HG03575 (cell line): ENCODE results near the gene TBC1D3H.
"Not testable (repeated sequence)": the region's sequence is repeated elsewhere in the genome, so short reads cannot be mapped to it uniquely, and the experiment has no call there.

Experiments
- ATAC-seq: cut with Tn5 transposase; IDR thresholded peaks from one replicate; pipeline ENCODE4 v1.9.1; 2021; ENCODE audit not compliant: unreplicated experiment, insufficient number of reproducible peaks, low FRiP score; ENCODE audit errors: extremely low read depth

The TBC1D3H gene

GRCh38 chr17:36388385-36389245, at the start of gene TBC1D3H:
Gene TBC1D3H (minus strand): TSS chr17:36388435. CDS start chr17:36386895, 1,540 bp downstream.
- not testable (repeated sequence) for ATAC-seq

GRCh38 chr17:36428891-36429290, 40.7 kb upstream of the TBC1D3H start:
- not testable (repeated sequence) for ATAC-seq

- not testable (repeated sequence) for ATAC-seq
These were observed 27.1 kb upstream of the TBC1D3H start for GRCh38 chr17:36415180-36415941.

DNA sequence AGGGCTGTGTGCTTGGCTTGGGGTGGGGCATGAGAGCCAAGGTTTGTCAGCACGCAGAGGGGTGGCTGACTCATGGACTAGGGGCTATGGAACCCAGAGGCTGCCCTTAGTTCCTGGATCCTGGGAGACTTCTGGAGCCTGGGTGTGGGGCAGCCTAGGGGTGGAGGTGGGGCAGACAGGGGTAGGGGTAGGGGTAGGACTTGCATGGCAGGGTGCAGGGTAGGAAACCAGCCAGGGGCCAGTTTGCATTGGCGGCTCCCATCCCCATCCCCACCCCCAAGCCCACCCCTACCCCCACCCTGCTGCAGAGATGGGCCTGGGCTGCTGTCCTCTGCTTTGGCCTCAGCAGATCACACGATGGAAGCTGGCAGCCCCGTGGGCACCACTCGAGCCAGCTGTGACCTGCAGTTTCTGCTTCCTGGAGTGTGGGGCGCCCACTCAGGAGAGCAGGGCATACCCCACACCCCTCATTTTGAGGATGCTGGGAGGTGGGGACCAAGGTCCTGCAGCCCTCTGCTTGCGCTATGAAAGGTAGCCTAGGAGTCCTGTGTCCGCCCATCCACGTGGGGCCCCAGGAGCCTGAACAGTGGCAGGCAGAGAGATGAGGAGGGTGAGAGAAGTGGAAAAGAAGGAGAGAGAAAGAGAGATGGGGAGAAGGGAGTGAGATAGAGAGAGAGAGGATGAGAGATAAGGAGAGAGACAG, 2.9 kb upstream of the TBC1D3H start:
- not testable (repeated sequence) for ATAC-seq

DNA sequence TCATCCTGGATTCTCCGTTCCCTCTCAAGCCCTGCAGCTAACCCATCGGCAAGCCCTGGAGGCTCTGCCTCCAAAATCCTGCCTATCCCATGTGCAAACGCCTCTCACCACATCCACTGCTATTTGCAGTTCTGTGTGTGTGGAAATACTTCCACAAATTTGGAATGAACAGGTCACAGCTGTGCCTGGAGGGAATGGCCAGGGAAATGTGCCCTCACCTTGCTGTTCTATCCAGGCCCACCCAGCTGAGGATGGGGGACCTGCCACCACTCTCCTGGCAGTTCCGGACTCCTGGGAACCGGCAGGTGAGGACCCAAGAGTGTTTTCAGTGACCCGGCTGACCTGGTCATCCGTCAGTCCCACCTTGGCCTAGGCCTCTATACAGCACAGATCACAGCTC, 12.3 kb downstream of the TBC1D3H start:
- not testable (repeated sequence) for ATAC-seq

GRCh38 chr17:36362496-36362895, 25.7 kb downstream of the TBC1D3H start:
- ATAC-seq = not testable (repeated sequence)
